Upper lobe of left lung (tissue), 6 donors: ENCODE measurements around the gene SH3YL1. TPM values are rescaled to one million over a fixed set of nuclear protein-coding genes. Genes with fewer than 3 reads are reported as not detected.

ENCODE experiments used
- ATAC-seq, 2 donors: fragments of 200-7000 bp; cut with Tn5 transposase; one replicate each; pipeline ENCODE4 v1.9.1; 2022; ENCODE audit warnings: mild to moderate bottlenecking in 2 of 2, moderate library complexity in 2 of 2; ENCODE audit not compliant: low FRiP score in 2 of 2
- DNase-seq, 2 donors: peaks; one replicate each; pipeline ENCODE4 v3.0.0-alpha.2; 2019 to 2020
- H3K27ac ChIP-seq, 4 donors: fragments of 200-600 bp; sonication (generic); one replicate each; pipeline ENCODE4 v1.5.1; 2016 to 2019
- H3K27me3 ChIP-seq, 4 donors: fragments of 200-600 bp; sonication (generic); one replicate each; pipeline ENCODE4 v1.5.1; 2017 to 2019
- H3K36me3 ChIP-seq, 4 donors: fragments of 200-600 bp; sonication (generic); one replicate each; pipeline ENCODE4 v1.5.1; 2016 to 2019
- H3K4me1 ChIP-seq, 4 donors: fragments of 200-600 bp; sonication (generic); one replicate each; pipeline ENCODE4 v1.5.1; 2018 to 2019
- H3K4me3 ChIP-seq, 4 donors: fragments of 200-600 bp; sonication (generic); one replicate each; pipeline ENCODE4 v1.5.1; 2017 to 2019; ENCODE audit warnings: mild to moderate bottlenecking in 2 of 4, moderate library complexity in 1 of 4
- H3K9me3 ChIP-seq, 4 donors: fragments of 200-600 bp; sonication (generic); one replicate each; pipeline ENCODE4 v1.5.1; 2018 to 2019
- EP300 ChIP-seq, 4 donors: sonication (generic); formaldehyde crosslinking; IDR thresholded peaks; one replicate each; pipeline ENCODE4 v1.5.1; 2017; ENCODE audit warnings: antibody characterized with exemption in 4 of 4, control low read depth in 2 of 4
- POLR2A ChIP-seq, 4 donors: fragments of 450-650 bp; IDR thresholded peaks; one replicate each; pipeline ENCODE4 v1.5.1; 2016 to 2017; ENCODE audit warnings: antibody characterized with exemption in 4 of 4, mild to moderate bottlenecking in 2 of 4
- POLR2AphosphoS5 ChIP-seq, 2 donors: sonication (generic); formaldehyde crosslinking; IDR thresholded peaks; one replicate each; pipeline ENCODE4 v1.5.1; 2017; ENCODE audit warnings: antibody characterized with exemption in 2 of 2
- WGBS, 2 donors: methylation state at CpG; one replicate each; pipeline ENCODE4 v1.1.5; 2017 to 2018; 5-methylcytosine and 5-hydroxymethylcytosine counted together
- total RNA-seq, 6 donors: library from RNA; depleted of rRNA in 4 of 6; stranded (reverse); fragments of >200 nt in 4 of 6; gene quantifications; one replicate each; pipeline versions ENCODE4 v1.1.0 to v1.2.1, GENCODE V29; 2016 to 2021
- TF ChIP-seq, protein P1 (sequence below), 6 experiments: fragments of 450-650 bp in 4 of 6; fragments of 200-600 bp in 2 of 6; sonication (generic) in 2 of 6; IDR thresholded peaks; one replicate each; pipeline ENCODE4 v1.5.1; 2016 to 2019; ENCODE audit warnings: antibody characterized with exemption in 6 of 6
- donor health status: DM: no; HTN: no; CAD: no; lungs with moderate emphysema.
- donor health status: DM: no; HTN: yes; CAD: no; lungs with severe emphysema.

SH3YL1 gene
- total RNA-seq, 6 donors from 2014 or later: 30.5 to 140 (median 89.2) TPM

DNA sequence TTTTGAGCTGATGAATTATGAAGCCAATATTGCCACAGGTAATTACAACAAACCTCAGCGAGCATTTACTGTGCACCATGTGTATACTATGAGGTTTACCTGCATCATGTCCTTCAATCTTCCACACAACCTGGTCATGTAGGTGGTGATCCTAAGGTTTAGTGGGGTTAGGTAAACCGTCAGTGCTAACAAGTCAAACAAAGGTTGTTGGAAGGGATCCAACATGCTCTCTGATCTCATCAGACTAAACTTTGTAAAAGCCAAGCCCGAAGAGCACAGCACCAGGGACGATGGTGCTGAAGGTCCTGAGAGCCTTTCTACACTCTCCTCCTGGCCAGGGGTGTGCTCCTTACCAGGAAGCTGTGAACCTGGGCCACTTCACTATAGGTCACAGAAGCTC is 29.4 kb downstream of the SH3YL1 start:
- no peaks in the 10 kb centered on the region for H3K9me3 ChIP-seq
- WGBS, 2 donors: 78 to 80% methylated on average over 4 of the region's 4 CpGs

DNA sequence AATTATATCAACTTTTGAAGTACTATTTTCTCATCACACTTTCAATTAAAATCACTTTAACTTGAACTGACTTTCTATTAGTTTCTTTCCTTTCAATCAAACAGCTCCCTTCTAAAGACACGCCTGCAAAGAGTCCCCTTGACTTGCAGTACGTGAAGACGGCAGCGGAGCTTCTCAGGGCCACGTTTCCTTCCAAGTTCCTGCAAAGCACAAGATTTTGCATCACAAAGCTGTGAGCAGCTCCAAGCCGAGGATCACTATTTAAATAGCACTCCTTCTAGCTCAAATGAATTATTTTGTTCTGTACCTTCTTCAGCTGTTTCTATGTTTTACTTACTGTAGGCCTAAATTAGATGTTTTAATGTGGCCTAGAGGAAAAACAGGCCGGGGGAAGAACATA is 30.8 kb downstream of the SH3YL1 start:
- no peak for TF ChIP-seq EP300 (IDR thresholded peaks at IDR 0.05)
- no peak for TF ChIP-seq POLR2AphosphoS5 (IDR thresholded peaks at IDR 0.05)
- TF ChIP-seq, protein P1, sequence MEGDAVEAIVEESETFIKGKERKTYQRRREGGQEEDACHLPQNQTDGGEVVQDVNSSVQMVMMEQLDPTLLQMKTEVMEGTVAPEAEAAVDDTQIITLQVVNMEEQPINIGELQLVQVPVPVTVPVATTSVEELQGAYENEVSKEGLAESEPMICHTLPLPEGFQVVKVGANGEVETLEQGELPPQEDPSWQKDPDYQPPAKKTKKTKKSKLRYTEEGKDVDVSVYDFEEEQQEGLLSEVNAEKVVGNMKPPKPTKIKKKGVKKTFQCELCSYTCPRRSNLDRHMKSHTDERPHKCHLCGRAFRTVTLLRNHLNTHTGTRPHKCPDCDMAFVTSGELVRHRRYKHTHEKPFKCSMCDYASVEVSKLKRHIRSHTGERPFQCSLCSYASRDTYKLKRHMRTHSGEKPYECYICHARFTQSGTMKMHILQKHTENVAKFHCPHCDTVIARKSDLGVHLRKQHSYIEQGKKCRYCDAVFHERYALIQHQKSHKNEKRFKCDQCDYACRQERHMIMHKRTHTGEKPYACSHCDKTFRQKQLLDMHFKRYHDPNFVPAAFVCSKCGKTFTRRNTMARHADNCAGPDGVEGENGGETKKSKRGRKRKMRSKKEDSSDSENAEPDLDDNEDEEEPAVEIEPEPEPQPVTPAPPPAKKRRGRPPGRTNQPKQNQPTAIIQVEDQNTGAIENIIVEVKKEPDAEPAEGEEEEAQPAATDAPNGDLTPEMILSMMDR (IDR thresholded peaks at IDR 0.05): no peak
- no peak for TF ChIP-seq POLR2A (IDR thresholded peaks at IDR 0.05)
- H3K4me1 ChIP-seq: no peaks in the 10 kb centered on the region
- H3K27me3 ChIP-seq: no peaks in the 10 kb centered on the region
- WGBS, 2 donors: 86 to 88% methylated on average over 7 of the region's 7 CpGs
- H3K9me3 ChIP-seq: no peaks in the 10 kb centered on the region
- H3K4me3 ChIP-seq: no peak overlapping the region
- ATAC-seq (no peak), DNase-seq (no peak)
- peaks cover 0 to 37% (median 5%) of the 10 kb centered on the region in 4 donors for H3K36me3 ChIP-seq
- no peak overlapping the region for H3K27ac ChIP-seq

More for the DNA sequence above, 29.4 kb downstream of the SH3YL1 start:
- ATAC-seq: no peak
- Histone ChIP-seq H3K27me3 (no peaks in the 10 kb centered on the region), H3K4me1 (no peaks in the 10 kb centered on the region), H3K4me3 (no peak overlapping the region), H3K27ac (no peak overlapping the region), H3K36me3 (peaks cover 0 to 27% (median 2%) of the 10 kb centered on the region in 4 donors)
- TF ChIP-seq, protein P1 (IDR thresholded peaks at IDR 0.05): no peak
- no peak for TF ChIP-seq EP300 (IDR thresholded peaks at IDR 0.05)
- no peak for TF ChIP-seq POLR2AphosphoS5 (IDR thresholded peaks at IDR 0.05)
- no peak for TF ChIP-seq POLR2A (IDR thresholded peaks at IDR 0.05)
- DNase-seq: no peak

DNA sequence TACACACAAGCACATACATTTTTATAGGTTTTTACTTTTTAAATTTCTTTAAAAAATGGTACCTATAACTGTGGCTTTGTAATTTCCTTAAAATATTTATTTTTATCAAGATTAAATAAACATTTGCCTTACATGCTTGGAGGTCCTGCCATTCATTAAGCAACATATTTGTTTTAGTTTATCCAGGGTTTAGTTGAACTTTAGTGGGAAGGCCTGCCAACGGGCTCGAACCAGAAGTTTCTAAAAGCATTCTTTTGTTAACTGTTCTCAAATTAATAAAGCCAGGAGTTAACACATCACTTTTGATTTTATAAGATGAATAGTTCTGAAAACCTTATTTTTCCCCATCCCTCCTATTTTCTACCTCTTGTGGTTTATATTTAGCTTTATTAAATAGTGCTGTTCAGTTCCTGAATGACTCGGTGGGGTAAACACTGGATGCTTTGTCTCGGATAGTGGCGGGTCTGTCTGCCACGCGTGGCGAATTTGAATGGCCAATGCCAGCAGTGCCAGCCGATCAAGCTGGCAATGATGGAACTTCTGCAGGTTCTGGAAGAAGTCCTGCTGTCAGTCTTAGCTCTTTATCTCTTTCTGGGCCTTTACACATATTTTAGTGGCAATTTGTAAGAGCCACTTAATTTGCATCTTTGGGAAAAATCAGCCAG is 32.2 kb downstream of the SH3YL1 start:
- TF ChIP-seq, protein P1 (IDR thresholded peaks at IDR 0.05): no peak
- TF ChIP-seq POLR2AphosphoS5 (IDR thresholded peaks at IDR 0.05): no peak
- no peak for TF ChIP-seq POLR2A (IDR thresholded peaks at IDR 0.05)
- no peak for TF ChIP-seq EP300 (IDR thresholded peaks at IDR 0.05)
- Histone ChIP-seq H3K36me3 (peaks cover 3 to 48% (median 5%) of the 10 kb centered on the region in 4 donors), H3K4me3 (no peak overlapping the region), H3K4me1 (no peaks in the 10 kb centered on the region), H3K27me3 (no peaks in the 10 kb centered on the region), H3K27ac (no peak overlapping the region), H3K9me3 (no peaks in the 10 kb centered on the region)
- DNase-seq: no peak
- 76 to 82% methylated on average over 9 of the region's 9 CpGs for WGBS, 2 donors
- no peak for ATAC-seq

DNA sequence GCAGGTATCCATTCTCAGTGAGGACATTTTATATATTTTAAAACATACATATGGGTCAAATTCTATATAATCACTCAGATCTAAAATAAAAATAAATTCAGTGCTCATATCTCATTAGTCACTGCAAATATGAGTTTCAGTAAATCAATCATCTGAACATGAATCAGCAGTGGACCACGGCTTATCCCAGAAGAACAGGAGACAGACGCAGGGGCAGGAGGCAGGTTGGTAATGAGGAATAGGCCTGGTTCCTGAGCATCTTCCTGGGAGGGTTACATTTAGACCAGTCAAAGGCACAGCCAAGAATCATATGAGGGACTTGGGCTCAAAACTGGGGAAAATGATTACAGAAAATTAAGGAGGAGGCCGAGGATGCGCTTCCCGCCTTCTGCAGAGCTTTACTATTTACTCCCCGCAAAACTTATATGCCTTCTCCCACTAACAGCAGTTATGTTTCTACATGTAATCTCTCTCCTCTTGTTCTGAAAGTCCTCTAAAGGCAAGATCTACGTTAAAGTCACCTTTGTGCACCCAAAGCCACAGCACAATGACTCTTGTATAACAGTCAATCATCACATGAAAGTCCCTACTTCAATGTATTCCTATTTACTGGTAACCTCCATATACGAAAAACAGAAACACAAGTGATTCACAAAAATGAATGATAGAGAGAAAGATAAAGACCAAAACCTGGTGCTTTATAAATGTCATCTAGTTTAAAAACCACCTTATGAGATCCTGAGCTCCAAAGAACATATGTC is 35.1 kb downstream of the SH3YL1 start:
- no peak overlapping the region for H3K27ac ChIP-seq
- H3K4me3 ChIP-seq: no peak overlapping the region
- no peaks in the 10 kb centered on the region for H3K9me3 ChIP-seq
- H3K4me1 ChIP-seq: no peaks in the 10 kb centered on the region
- peaks cover 4 to 68% (median 8%) of the 10 kb centered on the region in 4 donors for H3K36me3 ChIP-seq
- WGBS, 2 donors: 94 to 96% methylated on average over 8 of the region's 8 CpGs
- H3K27me3 ChIP-seq: no peaks in the 10 kb centered on the region
- DNase-seq: no peak
- TF ChIP-seq POLR2A (IDR thresholded peaks at IDR 0.05): no peak
- TF ChIP-seq, protein P1 (IDR thresholded peaks at IDR 0.05): no peak
- no peak for TF ChIP-seq EP300 (IDR thresholded peaks at IDR 0.05)
- TF ChIP-seq POLR2AphosphoS5 (IDR thresholded peaks at IDR 0.05): no peak
- ATAC-seq: no peak
